K562 (cell line): ENCODE results near the gene SF3A2. TPM values are rescaled to one million over a fixed set of nuclear protein-coding genes. Genes with fewer than 3 reads are reported as not detected.

Experiments
- ATAC-seq: fragments of 200-7000 bp; cut with Tn5 transposase; 3 replicates; pipeline ENCODE4 v1.9.1; 2020; ENCODE audit warnings: moderate library complexity
- BruUV-seq: library from RNA; stranded (reverse); fragments of 400-500 nt; replicated peaks from 2 replicates; lab custom pipeline; 2021; lab: Mats Ljungman, UMichigan
- CTCF ChIA-PET: fragments of 300-600 bp; formaldehyde crosslinking; extraction: SDS; loops from one replicate; lab custom pipeline; 2021; ENCODE audit warnings: low intra/inter-chr PET ratio; lab: Yijun Ruan, JAX
- POLR2A ChIA-PET: fragments of 300-600, 350-650 bp; sonication (Branson Sonifier 250); formaldehyde crosslinking; extraction: SDS; loops from one replicate; lab custom pipeline; 2021; ENCODE audit warnings: antibody characterized with exemption, inconsistent platforms; lab: Yijun Ruan, JAX
- DNase-seq, 4 experiments: peaks; one replicate each; pipeline versions ENCODE4 v3.0.0 to v3.0.0-alpha.2; 2011 to 2018; ENCODE audit warnings: low spot score in 3 of 4, mixed read lengths in 3 of 4; ENCODE audit errors: extremely low read depth in 1 of 4
- FAIRE-seq: peaks from 2 replicates; lab custom pipeline; 2011; peaks lifted over from hg19 to GRCh38; lab: Jason Lieb, UNC
- H2AFZ ChIP-seq: 2 replicates; pipeline ENCODE4 v1.6.0; 2011; ENCODE audit warnings: low read depth, low read length, control low read depth, inconsistent platforms
- H3K27ac ChIP-seq: fragments of 200-600 bp; 3 replicates; pipeline ENCODE4 v1.8.0; 2011; ENCODE audit warnings: low read depth, mild to moderate bottlenecking, control low read depth, inconsistent platforms, low read length, moderate library complexity, mixed read lengths; ENCODE audit errors: extremely low read depth
- H3K27me3 ChIP-seq, 2 experiments: fragments of 300-600 bp in 1 of 2; 2 replicates in 1 of 2; 3 replicates in 1 of 2; pipeline versions ENCODE4 v1.6.0 to v1.8.0; 2011; ENCODE audit warnings: inconsistent platforms in 2 of 2, low read length in 2 of 2, mild to moderate bottlenecking in 1 of 2, mixed read lengths in 1 of 2, moderate library complexity in 1 of 2; ENCODE audit not compliant: control insufficient read depth in 2 of 2, insufficient read depth in 2 of 2
- H3K36me3 ChIP-seq: fragments of 300-600 bp; 3 replicates; pipeline ENCODE4 v1.8.0; 2011; ENCODE audit warnings: mild to moderate bottlenecking, low read length, inconsistent platforms; ENCODE audit not compliant: control insufficient read depth, insufficient read depth
- H3K4me1 ChIP-seq, 2 experiments: fragments of 200-600 bp in 1 of 2; replicated peaks in 1 of 2; 2 replicates in 1 of 2; 3 replicates in 1 of 2; pipeline versions ENCODE4 v1.5.1 to v1.8.0; 2011; ENCODE audit warnings: inconsistent platforms in 2 of 2, low read length in 2 of 2, mild to moderate bottlenecking in 1 of 2, mixed read lengths in 1 of 2, moderate library complexity in 1 of 2; ENCODE audit not compliant: control insufficient read depth in 2 of 2, insufficient read depth in 2 of 2
- H3K4me2 ChIP-seq: 2 replicates; pipeline ENCODE4 v1.6.1; 2011; ENCODE audit warnings: low read length, control low read depth, inconsistent platforms, mixed read lengths; ENCODE audit not compliant: insufficient read depth
- H3K4me3 ChIP-seq: fragments of 200-600 bp; sonication (generic), shearing (Covaris generic); 2 replicates; pipeline ENCODE4 v1.5.1; 2016; ENCODE audit warnings: control low read depth, inconsistent platforms
- H3K79me2 ChIP-seq: fragments of 200-600 bp; 3 replicates; pipeline ENCODE4 v1.8.0; 2011; ENCODE audit warnings: low read length, inconsistent platforms; ENCODE audit not compliant: control insufficient read depth, insufficient read depth
- H3K9ac ChIP-seq, 2 experiments: 2 replicates each; pipeline versions ENCODE4 v1.6.0 to v1.6.1; 2011; ENCODE audit warnings: low read depth in 2 of 2, low read length in 2 of 2, control low read depth in 1 of 2, inconsistent platforms in 1 of 2, mild to moderate bottlenecking in 1 of 2, mixed read lengths in 1 of 2; ENCODE audit not compliant: insufficient read depth in 1 of 2
- H3K9me1 ChIP-seq: one replicate; pipeline ENCODE4 v1.6.0; 2011; ENCODE audit warnings: inconsistent platforms, mild to moderate bottlenecking, low read length, moderate library complexity; ENCODE audit not compliant: control insufficient read depth, insufficient read depth
- H3K9me3 ChIP-seq: replicated peaks from 2 replicates; pipeline ENCODE4 v1.5.1; 2011; ENCODE audit warnings: low read depth, low read length, inconsistent platforms; ENCODE audit not compliant: control insufficient read depth, insufficient read depth
- H4K20me1 ChIP-seq: replicated peaks from 2 replicates; pipeline ENCODE4 v1.6.1; 2011; ENCODE audit warnings: low read length, inconsistent platforms, mixed read lengths; ENCODE audit not compliant: control insufficient read depth, insufficient read depth
- KAT2B ChIP-seq: IDR thresholded peaks from one replicate; pipeline ENCODE4 v1.6.1; 2012; ENCODE audit warnings: low read depth, mild to moderate bottlenecking, control low read depth, inconsistent platforms, low read length, moderate library complexity
- POLR2G ChIP-seq: fragments of 200-400 bp; formaldehyde crosslinking; IDR thresholded peaks from 2 replicates; pipeline ENCODE4 v1.6.1; 2017; ENCODE audit warnings: low read depth, mild to moderate bottlenecking, antibody characterized with exemption, low read length, moderate library complexity
- WGBS: fragments of 100-300 bp; shearing (Covaris generic); methylation state at CpG from one replicate; pipeline ENCODE4 v1.1.6; 2016; ENCODE audit warnings: low coverage, mixed read lengths; ENCODE audit not compliant: insufficient coverage; ENCODE audit errors: missing lambda C conversion rate; 5-methylcytosine and 5-hydroxymethylcytosine counted together
- in situ Hi-C: fragments of 300-500 bp; cut with MboI; formaldehyde crosslinking; loops from 4 replicates; pipeline ENCODE4 v1.15.0; 2018; ENCODE audit warnings: inconsistent platforms, mixed read lengths
- intact Hi-C: fragments of 100-400 bp; cut with micrococcal nuclease; formaldehyde crosslinking; loops from 2 replicates; pipeline ENCODE4 v1.14.2; 2022
- polyA plus RNA-seq, 8 experiments: library from polyadenylated mRNA; depleted of rRNA in 4 of 8; stranded (reverse) in 5 of 8; unstranded in 3 of 8; fragments of >200 nt; fragmentation: Nextera tagmentation in 2 of 8; fragmentation: Illumina TruSeq in 1 of 8; extraction: Ambion mirVana in 2 of 8; extraction: Trizol in 1 of 8; gene quantifications; 2 replicates each; pipeline versions ENCODE4 v1.2.1 to v1.2.3, GENCODE V29; 2011 to 2014; ENCODE audit warnings: inconsistent platforms in 1 of 8, missing spikeins in 1 of 8
- total RNA-seq, 7 experiments: library from RNA; depleted of rRNA in 6 of 7; stranded (reverse); fragments of >200 nt in 6 of 7; fragmentation: Illumina TruSeq in 2 of 7; extraction: Trizol in 2 of 7; gene quantifications; 2 replicates each; pipeline versions ENCODE4 v1.2.1 to v1.2.3, GENCODE V29; 2011 to 2021; ENCODE audit warnings: low replicate concordance in 1 of 7
- TF ChIP-seq, protein P1 (sequence below): sonication (generic); formaldehyde crosslinking; IDR thresholded peaks from 2 replicates; pipeline ENCODE4 v1.8.1; 2023; ENCODE audit warnings: mild to moderate bottlenecking, missing genetic modification reagents

SF3A2 gene
- total and polyA plus RNA-seq, 9 of the 15 experiments (the other 6 are each of a cell fraction or from before 2014, with no cell fraction given), result 0.17 to 194 (median 22.8) TPM

DNA sequence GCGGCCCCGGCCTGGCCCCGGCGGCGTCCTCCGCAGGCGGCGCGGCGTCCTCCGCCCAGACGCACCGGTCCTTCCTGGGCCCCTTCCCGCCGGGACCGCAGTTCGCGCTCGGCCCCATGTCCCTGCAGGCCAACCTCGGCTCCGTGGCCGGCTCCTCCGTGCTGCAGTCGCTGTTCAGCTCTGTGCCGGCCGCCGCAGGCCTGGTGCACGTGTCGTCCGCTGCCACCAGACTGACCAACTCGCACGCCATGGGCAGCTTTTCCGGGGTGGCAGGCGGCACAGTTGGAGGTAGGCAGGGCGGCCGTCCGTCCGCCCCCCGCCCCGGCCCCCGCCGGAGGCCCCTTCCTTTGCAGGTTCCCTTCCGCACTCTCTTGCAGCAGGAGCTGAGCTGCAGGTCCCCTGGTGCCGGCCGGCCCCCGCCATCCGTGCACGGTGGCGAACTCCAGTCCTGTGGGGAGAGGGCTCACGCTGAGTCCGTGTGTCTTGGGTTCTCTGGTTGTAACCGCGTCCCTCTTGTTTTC lies 9.7 kb upstream of the SF3A2 start:
- peaks cover 90% of the 10 kb centered on the region; the same call in 2 of the 3 replicates for H3K36me3 ChIP-seq
- intact Hi-C loops, result no loop called here
- in situ Hi-C loops, result no loop called here
- no peak overlapping the region for H3K9ac ChIP-seq
- no peak for DNase-seq
- H2AFZ ChIP-seq, result no peak overlapping the region
- ChIA-PET POLR2A (no interaction called here), CTCF (no interaction called here)
- FAIRE-seq, result no peak
- no peak overlapping the region for H3K4me3 ChIP-seq
- no peak overlapping the region for H3K27ac ChIP-seq
- H3K27me3 ChIP-seq, result no peaks in the 10 kb centered on the region
- H3K79me2 ChIP-seq, result no peaks in the 10 kb centered on the region
- H3K4me2 ChIP-seq, result no peak overlapping the region
- no peaks in the 10 kb centered on the region for H3K9me3 ChIP-seq
- TF ChIP-seq, protein P1, sequence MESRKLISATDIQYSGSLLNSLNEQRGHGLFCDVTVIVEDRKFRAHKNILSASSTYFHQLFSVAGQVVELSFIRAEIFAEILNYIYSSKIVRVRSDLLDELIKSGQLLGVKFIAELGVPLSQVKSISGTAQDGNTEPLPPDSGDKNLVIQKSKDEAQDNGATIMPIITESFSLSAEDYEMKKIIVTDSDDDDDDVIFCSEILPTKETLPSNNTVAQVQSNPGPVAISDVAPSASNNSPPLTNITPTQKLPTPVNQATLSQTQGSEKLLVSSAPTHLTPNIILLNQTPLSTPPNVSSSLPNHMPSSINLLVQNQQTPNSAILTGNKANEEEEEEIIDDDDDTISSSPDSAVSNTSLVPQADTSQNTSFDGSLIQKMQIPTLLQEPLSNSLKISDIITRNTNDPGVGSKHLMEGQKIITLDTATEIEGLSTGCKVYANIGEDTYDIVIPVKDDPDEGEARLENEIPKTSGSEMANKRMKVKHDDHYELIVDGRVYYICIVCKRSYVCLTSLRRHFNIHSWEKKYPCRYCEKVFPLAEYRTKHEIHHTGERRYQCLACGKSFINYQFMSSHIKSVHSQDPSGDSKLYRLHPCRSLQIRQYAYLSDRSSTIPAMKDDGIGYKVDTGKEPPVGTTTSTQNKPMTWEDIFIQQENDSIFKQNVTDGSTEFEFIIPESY (CRISPR knock-in tag), result peak; percentile 50; the same call in 1 of the 2 replicates
- TF ChIP-seq POLR2G (peak; percentile 26; the same call in 1 of the 2 replicates), KAT2B (no peak)
- H3K9me1 ChIP-seq, result no peaks in the 10 kb centered on the region
- no TSS peak for BruUV-seq
- no peaks in the 10 kb centered on the region for H4K20me1 ChIP-seq
- no peak for ATAC-seq
- peaks cover 0 to 48% of the 10 kb centered on the region in 2 experiments; a peak in 2 of 5 replicates for H3K4me1 ChIP-seq
- WGBS, result 99% methylated on average over 27 of the region's 53 CpGs
